Measurements from ENCODE around the gene KDR.

KDR gene

DNA sequence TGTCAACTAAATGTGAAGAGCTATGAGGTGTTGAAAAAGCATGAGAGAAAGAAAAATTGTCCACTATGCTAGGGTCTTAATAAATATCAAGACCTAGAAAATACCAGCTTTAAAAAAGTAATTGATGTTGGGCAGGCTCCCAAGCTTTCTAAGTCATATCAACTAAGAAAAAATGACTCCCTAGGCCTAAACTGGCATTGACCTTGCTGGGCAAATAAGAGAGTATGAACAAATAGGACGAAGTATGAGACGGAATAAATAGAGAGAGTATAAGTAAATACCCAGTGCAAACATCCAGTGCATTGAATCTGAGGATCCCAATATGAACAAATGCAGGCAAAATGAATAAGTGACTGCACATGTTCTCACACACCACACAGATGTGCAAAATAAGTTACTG is 3.2 kb downstream of the KDR start:
- no peak for DNase-seq

DNA sequence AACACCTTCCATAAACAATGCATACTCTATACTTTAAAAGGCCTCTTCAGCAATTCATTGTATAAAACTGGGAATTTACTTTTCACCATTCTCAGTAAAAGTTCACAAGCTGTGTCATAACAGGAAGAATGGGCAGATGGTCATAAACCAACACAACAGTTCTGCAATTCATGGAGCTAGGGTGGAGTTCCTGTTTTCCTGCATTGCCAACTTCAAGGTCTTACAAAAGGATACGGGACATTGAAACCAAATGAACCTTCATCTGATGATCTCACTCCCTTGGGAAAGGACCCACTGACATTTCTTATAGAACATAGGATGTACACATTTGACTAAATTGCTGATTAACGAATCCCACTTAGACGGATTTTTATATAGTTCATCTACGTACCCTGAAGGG is 4.1 kb downstream of the KDR start:
- no peak for DNase-seq

DNA sequence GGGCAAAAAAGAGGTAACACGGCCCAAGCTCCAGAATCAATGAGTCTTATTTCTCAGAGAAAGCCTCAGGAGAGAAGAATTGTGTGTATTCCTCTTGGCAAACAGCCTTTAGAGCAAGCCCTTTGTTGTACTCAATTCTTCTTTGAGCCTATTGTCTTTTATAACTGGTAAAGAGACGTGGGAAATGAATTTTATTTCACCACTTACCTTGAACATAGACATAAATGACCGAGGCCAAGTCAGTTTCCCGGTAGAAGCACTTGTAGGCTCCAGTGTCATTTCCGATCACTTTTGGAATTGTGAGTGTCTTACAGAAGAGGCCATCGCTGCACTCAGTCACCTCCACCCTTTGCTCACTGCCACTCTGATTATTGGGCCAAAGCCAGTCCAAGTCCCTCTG is 7.0 kb downstream of the KDR start:
- no peak for DNase-seq

DNA sequence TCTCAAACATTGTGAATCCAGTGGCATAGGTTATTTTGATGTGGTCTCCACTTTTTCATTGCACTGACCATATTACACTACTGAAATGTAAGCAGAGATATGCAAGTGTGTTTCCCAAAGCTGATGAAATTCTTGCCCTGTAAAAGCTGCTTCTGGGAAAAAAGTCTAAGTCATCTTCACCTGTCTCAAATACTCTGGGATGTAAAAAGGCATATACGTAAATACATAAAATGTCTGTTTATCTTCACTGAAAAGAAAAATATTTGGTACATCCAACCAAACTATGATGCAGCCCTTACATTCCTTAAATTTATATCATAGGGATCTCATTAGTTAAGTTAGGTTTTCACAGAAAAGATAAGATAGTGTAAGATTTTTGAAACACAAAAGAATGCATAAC is 7.9 kb downstream of the KDR start:
- no peak for DNase-seq

DNA sequence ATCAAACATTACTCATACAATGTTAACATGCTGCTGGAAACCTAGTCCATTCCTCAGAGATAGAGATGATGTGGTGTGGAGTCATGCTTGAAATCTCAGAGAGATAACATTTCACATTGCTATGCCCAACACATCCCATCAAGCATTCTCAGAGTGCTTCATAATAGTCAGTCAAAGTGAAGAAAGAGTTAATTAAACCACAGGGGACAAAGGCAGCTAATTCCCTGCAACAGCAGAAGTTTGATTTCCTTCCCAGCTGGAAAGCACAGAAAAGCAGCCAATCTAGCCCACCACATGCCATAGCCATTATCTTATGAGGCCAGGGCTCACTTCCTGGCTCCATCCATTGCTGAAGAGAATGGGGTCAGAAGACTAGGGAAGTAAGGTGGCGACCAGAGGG is 8.9 kb downstream of the KDR start:
- DNase-seq = no peak

DNA sequence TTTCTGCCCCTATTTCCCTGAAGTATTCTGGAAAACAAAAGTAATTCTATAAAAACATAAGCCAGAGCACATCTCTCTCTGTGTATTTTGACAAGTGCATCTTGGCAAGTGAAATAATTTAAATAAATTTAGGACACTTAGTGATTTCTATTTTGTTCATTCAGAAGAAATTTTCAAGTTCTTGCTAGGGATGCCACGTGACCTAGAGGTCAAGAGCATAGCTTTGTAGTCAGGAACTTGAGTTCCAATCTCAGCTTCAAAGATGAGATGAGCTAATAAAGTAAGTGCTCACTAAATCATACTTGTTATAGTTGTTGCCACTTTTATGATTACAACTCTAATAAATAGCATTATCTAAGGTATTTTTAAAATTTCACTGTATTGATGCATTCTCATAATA is 13.8 kb downstream of the KDR start:
- DNase-seq = no peak

DNA sequence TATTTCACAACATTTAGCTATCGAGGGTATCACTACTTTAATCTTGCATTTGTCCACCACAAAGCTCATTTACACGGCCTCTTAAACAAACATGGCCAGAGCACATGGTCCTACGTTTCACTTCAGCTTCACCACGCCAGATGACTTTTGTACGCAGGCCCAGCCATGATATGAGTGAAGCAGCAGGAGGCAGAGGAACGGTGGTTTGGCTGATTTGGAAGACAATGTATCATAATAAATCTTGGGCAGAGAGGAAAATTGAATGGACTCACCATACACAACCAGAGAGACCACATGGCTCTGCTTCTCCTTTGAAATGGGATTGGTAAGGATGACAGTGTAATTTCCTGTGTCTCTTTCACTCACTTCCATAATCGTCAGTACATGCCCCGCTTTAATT is 15.3 kb downstream of the KDR start:
- no peak for DNase-seq

DNA sequence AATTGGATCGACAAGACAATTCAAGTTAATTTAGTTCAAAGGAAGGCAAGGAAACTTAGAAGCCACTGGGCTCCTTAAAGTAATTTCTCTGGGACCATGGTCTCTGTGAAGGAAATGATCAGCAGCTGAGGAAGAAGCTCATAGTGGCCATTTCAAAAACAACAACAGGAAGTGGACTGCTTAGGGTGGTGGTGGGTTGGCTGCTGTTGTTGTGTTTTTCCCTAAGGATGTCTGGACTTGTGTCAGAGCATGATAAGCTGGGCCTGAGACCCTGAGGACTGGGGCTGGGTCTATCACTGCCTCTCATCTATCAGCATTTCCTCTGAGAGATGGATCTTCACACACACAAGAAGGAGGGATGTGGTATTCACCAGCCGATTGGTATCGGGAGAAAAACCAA is 18.3 kb downstream of the KDR start:
- DNase-seq = no peak

DNA sequence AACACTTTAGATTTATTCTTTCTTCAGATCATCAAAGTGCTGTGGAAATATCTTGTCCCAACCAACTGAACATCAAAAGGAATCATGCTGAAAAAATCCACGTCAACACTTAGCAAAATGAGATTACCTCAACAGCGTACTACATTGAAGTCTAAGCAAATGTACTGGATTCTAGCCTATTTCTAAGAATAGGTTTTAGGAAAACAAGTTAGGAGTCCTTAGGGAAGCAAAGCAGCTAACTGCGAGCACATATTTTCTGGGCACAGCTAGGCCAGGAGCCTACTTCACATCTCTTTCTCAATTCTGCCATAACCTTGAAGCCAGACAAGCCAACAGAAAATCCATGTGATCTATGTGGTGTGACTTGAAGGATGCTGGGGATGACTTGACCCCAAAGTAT is 22.2 kb downstream of the KDR start:
- DNase-seq = no peak

DNA sequence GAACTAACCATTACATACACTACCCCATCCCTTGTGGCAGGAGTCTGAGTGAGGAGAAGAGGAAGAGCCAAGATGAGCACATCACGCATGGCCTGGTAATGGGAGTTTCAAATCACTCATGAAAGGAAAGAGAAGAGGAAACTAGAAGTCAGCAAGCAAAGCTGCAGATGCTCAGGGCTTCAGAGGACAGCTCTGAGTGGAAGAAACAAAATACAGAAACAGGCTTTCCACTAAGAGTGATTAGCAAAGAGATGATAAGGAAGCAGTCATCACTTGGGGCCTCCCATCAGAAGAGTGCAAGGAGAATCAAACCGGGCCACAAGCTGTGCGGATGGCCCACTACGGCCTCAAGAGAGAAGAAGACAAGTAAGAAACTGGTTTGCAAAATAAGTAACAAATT is 25.6 kb downstream of the KDR start:
- DNase-seq = no peak

DNA sequence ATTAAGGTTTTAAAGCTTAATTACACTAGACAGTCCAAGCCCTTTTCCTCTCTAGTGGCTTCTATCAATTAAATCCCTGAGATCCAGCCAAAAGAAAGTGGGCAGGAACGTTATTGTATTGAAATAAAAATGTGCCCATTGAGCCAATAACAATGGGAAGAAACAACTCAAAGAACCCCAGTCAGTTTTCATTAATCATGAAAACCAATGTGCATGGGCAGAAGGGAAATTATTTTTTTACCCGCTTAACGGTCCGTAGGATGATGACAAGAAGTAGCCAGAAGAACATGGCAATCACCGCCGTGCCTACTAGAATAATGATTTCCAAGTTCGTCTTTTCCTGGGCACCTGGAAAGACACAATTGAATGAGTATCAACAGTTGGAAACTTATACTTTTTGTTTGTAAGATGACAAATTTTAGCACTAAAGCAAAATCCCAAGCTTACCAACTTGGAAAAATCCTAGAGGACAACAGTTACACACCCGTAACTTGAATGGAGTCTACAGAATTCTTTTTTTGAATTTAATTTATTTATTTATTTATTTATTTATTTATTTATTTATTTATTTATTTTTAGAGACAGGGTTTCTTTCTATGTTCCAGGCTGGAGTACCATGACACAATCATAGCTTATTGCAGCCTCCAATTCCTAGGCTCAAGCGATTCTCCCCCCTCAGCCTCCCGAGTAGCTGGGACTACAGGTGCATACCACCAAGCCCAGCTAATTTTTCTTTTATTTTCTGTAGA is 26.8 kb downstream of the KDR start:
- no peak for DNase-seq

DNA sequence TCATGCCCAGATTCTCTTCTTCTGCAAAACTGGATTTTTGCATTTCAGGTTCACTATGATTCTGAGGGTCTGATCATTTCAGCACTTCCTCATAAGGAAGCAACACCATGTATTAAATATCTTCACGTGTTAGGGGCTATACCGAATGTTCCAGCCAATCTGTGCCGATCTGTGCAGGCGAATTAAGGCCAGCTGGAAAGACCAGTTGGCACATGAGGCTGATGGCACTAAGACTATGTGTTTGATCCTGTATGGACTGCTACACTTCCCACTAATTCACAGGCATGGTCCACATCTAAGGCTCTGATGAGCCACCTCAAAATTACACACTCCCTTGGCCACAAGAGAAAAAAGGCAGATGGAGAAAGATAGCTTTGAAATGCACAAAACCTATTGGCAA is 28.8 kb downstream of the KDR start:
- no peak for DNase-seq

DNA sequence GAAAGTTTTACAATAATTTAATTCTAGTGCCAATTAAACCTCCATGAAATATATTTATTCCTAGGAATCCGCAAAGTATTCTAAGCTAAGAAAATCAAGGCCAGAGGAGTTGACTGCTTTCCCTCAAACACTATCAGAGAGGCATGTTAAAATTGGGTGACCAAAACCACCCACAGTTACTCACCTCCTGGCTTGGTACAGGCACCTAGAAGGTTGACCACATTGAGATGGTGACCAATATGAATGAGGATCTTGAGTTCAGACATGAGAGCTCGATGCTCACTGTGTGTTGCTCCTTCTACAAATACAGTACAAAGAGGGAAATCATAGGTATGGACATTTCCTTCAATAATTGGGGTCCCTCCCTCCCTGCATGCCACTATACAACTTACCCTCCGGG is 29.4 kb downstream of the KDR start:
- DNase-seq = no peak

DNA sequence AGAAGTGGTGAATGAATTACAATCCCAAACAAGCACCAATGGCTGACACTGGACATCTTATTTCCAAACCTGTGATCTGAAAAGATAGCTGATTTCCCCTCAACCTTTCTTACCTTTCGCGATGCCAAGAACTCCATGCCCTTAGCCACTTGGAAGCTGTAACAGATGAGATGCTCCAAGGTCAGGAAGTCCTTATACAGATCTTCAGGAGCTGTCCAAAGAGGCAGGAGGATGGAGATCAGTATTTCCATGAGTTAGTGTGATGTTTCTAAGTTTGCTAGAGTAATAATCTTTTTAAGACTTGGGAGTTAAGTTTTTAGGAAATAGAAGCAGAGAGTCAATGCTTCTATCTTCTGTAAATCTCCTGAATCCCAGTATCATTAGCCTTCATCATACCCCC is 32.9 kb downstream of the KDR start:
- no peak for DNase-seq

DNA sequence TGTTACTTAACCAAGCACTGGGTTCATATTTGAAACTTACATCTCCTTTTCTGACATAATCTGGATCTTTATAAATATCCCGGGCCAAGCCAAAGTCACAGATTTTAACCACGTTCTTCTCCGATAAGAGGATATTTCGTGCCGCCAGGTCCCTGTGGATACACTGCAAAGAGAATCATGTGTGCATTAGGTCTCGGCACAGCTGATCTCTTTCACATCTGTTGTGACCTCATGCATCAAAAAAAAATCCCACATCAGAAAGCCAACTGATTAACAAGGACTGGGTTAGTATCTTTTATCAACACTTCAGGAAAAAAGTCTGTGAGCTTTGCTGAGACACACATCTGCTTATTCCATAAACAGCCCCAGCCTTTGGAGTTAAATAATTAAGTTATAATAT is 35.5 kb downstream of the KDR start:
- no peak for DNase-seq

DNA sequence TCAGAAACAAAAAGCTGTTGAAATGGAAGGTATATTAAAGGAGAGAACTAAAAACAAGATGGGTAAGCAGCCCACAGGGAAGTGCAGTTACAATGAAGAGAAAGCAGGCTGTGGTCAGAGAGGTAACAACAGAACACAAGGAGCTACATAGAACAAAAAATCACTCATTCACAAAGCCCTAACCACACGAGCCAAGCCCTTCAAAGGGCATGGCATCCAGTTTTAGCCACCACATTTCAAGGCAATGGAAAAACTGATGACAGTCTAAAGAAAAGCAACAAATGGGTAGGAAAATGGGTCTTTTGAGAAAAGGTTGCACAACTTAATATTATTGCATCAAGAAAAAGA is 37.5 kb downstream of the KDR start:
- DNase-seq = no peak

DNA sequence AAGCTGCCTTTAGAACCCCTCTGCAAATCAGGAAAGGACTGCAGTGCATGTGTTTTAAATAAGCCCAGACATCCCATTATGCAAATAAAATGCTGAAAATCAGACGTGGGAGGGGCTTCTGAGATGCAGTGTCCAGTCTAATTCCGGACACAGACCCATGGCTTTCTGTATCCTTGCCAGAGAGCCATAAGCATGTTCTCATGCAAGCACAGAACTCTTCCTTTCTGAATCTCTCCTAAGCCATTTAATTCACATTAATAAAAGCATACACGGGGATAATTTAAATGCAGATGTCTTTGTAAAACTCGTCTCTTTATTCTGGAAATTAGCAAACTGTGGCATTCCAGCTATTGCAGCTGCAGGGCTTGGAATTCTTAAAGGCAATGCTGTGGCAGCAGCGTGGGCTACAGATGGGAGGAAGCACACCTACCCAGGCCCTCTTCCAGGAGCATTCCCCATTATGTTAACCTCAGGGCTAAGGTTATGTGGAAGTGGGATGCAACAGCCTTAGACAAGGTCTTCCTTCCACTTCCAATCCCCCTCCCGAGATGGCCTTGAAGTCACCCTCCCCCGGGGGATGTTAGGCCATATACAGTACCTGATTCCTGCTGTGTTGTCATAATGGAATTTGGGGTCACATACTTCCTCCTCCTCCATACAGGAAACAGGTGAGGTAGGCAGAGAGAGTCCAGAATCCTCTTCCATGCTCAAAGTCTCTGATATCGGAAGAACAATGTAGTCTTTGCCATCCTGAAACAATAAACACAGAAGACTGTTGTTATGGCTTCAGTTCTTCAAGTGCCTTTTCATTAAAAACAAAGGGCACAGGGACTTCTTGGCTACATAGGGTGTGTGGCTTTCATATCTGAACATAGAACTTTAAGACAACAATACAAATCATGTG is 38.1 kb downstream of the KDR start:
- no peak for DNase-seq

DNA sequence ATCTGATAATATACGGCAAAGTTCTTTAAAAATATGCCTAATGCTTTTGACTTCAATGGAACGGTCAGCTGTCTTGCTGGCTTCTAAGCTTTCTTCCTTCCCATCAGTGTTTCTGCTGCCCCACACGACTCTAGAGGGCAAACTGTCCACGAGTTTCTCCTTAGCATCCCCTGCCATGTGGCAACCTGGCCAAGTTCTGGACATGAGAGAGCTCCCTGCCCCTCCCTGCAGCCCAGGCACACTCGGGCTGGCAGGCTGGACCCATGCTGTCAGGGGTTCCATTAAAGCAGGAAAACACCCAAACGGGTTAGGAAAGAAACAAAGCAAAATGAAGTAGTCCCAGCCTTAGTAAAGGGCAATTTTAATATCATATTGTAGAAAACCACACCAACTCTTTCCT is 38.8 kb downstream of the KDR start:
- no peak for DNase-seq

DNA sequence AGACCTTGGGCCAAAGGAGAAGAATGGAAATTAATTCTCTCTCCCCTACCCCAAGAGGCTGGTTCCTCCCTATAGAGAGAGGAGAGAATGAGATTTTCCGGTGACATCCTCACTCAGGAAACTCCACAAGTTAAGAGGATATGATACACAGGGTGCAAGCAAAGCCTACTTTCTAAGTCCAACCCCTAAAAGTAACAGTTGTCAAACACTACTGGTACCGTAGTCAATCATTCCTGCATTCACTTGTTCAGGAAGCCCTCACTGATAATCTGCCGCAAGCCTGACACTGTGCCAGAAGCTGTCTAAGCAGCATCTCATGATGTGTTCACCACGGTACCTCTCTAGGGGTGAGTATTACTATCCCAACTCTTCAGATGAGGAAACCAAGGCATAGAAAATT is 41.7 kb downstream of the KDR start:
- no peak for DNase-seq

DNA sequence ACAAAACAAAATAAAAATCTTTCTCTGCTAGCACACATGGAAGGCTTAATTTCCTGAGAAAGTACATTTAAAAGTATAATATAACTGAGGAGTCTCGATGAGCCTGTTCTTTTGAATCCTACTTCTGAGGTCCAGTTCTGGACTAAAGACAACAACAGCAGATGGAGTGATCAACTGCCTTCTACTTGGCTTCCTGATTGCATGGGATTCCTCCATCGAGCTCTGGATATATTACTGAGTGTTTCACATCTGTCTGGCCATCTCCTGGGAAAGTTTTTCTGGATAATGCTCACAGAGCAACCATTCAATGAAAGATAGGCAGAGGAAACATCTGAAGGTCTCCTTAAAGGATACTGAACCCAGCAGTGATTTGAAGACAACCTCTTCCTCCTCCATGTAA is 42.6 kb downstream of the KDR start:
- no peak for DNase-seq

DNA sequence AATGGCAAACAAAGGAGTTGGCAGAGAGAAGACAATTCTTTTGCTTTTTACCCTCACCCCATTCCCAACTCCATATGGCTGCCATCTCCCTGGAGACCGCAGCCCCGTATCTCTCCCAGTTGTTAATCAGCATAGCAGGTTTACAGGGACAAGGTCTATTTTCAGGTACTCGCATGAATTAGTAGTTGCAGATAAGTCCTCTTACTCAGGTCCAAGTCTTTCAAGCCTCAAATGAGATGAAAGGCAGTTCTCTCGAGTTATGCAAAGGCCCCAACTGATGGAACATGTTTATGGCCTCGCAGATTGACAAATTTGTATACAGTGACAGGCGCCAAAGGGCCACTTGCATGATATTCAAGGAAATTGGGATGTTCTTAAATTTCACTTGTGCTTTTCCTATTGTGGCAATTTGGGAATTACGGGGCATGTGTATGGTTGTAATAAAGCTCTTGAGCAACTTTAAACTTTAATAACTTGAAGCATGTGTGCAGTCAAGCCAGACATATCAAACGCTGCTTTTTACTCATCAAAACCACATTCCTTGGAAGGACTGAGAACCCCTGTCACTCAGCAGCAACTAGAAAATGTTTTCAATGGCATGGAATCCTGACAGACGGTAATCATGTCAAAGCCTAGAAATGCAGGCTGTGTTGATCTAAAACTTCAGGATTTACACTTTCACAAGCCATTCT is 45.1 kb downstream of the KDR start:
- no peak for DNase-seq

DNA sequence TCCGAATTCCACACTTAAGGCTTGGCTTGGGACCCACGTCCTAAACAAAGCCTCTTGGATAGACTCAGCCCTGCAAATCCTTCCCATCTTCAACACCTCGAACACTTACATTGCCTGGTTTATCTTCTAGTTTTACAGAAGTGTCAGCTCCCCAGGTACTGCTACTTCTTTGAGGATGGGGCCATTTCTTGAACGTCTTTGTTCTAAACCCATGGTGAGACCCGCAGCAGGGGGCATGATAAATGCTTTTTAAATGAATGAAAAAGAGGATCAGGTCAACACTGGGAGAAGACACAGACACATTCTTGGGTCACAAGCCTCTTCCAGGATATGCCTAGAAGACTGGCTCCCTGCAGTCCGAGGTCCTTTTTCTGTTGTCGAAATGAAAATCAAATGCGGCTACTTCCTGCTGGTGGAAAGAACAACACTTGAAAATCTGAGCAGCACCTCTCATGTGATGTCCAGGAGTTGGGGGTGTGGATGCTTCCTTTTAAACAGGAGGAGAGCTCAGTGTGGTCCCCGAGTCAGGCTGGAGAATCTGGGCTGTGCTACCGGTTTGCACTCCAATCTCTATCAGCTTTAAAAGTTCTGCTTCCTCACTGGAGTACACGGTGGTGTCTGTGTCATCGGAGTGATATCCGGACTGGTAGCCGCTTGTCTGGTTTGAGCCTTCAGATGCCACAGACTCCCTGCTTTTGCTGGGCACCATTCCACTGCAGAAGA is 45.8 kb downstream of the KDR start:
- DNase-seq = no peak

DNA sequence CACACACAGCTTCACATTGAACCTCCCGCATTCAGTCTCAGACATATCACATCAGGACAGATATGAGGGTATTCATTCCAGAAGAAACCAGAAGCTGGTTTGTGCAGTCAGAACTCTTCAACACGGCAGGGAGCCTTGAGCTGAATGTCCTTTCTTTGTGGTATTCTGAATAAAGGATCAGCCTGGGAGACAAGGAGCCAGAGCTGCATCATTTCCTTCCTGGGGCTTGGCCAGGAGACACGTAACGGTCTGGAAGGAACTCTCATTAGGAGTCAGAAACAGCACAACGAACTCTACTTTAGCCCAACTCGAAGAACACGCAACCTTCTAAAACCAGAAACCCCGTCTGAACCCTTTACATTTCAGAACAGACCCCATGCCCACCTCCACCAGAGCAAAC is 46.4 kb downstream of the KDR start:
- DNase-seq = no peak
